Lung (tissue), 12 donors: ENCODE data around the gene TRIM63. TPM values are rescaled to one million over a fixed set of nuclear protein-coding genes. Genes with fewer than 3 reads are reported as not detected.
A peak's percentile ranks its signal among the peaks of the same experiment; 100 is the strongest.

Experiments
- ATAC-seq: fragments of 200-7000 bp; cut with Tn5 transposase; one replicate; pipeline ENCODE4 v1.9.1; 2020; ENCODE audit warnings: moderate number of reproducible peaks; ENCODE audit not compliant: insufficient read depth, low FRiP score
- DNase-seq, 3 donors: peaks; one replicate each; pipeline ENCODE4 v3.0.0-alpha.2; 2013 to 2017
- H3K27ac ChIP-seq, 2 donors: one replicate each; pipeline ENCODE4 v1.5.1; 2013; ENCODE audit warnings: mild to moderate bottlenecking in 2 of 2, moderate library complexity in 2 of 2, control low read depth in 1 of 2, inconsistent platforms in 1 of 2, low read depth in 1 of 2, low read length in 1 of 2
- H3K27me3 ChIP-seq, 3 donors: one replicate each; pipeline ENCODE4 v1.5.1; 2013; ENCODE audit warnings: low read length in 2 of 3; ENCODE audit not compliant: control insufficient read depth in 3 of 3, insufficient read depth in 3 of 3
- H3K36me3 ChIP-seq, 4 donors: one replicate each; pipeline ENCODE4 v1.5.1; 2013; ENCODE audit warnings: low read length in 4 of 4, mild to moderate bottlenecking in 1 of 4, moderate library complexity in 1 of 4; ENCODE audit not compliant: control insufficient read depth in 4 of 4, insufficient read depth in 4 of 4
- H3K4me1 ChIP-seq, 5 donors: one replicate each; pipeline ENCODE4 v1.5.1; 2013; ENCODE audit warnings: low read length in 5 of 5, mild to moderate bottlenecking in 2 of 5, moderate library complexity in 1 of 5; ENCODE audit not compliant: control insufficient read depth in 5 of 5, insufficient read depth in 5 of 5
- H3K4me3 ChIP-seq: one replicate; pipeline ENCODE4 v1.5.1; 2013; ENCODE audit warnings: mild to moderate bottlenecking, control low read depth, moderate library complexity
- H3K9ac ChIP-seq, 2 donors: one replicate each; pipeline ENCODE4 v1.5.1; 2013; ENCODE audit warnings: low read length in 2 of 2, control low read depth in 1 of 2; ENCODE audit not compliant: insufficient read depth in 1 of 2
- H3K9me3 ChIP-seq, 4 donors: one replicate each; pipeline ENCODE4 v1.5.1; 2013; ENCODE audit warnings: low read length in 3 of 4, mild to moderate bottlenecking in 1 of 4, moderate library complexity in 1 of 4; ENCODE audit not compliant: control insufficient read depth in 4 of 4, insufficient read depth in 3 of 4
- WGBS, 2 donors: extraction: QIAGEN DNeasy Blood & Tissue Kit; methylation state at CpG; one replicate each; pipeline ENCODE4 v1.1.7; 2013; 5-methylcytosine and 5-hydroxymethylcytosine counted together
- polyA plus RNA-seq, 2 donors: library from polyadenylated mRNA; stranded (reverse); fragments of 200-250 nt; gene quantifications; one replicate each; pipeline ENCODE4 v1.2.1, GENCODE V29; 2013
- total RNA-seq, 2 donors: library from RNA; depleted of rRNA in 1 of 2; stranded (reverse); fragments of >200 nt in 1 of 2; gene quantifications; one replicate each; pipeline ENCODE4 v1.2.1, GENCODE V29; 2014 to 2021
- TF ChIP-seq, protein P1 (sequence below): IDR thresholded peaks from 2 replicates; pipeline ENCODE4 v1.5.1; 2012; ENCODE audit warnings: mild to moderate bottlenecking; ENCODE audit errors: control extremely low read depth, extremely low read depth
- donor health status: control.
- donor health status: control.
- donor health status: Bipolar disorder and iron deficiency.
- donor health status: healthy.
- donor health status: DM: yes; HTN: yes; CAD: no.

TRIM63 gene
- total and polyA plus RNA-seq, 4 donors, result 0.12 to 0.31 (median 0.19) TPM

DNA sequence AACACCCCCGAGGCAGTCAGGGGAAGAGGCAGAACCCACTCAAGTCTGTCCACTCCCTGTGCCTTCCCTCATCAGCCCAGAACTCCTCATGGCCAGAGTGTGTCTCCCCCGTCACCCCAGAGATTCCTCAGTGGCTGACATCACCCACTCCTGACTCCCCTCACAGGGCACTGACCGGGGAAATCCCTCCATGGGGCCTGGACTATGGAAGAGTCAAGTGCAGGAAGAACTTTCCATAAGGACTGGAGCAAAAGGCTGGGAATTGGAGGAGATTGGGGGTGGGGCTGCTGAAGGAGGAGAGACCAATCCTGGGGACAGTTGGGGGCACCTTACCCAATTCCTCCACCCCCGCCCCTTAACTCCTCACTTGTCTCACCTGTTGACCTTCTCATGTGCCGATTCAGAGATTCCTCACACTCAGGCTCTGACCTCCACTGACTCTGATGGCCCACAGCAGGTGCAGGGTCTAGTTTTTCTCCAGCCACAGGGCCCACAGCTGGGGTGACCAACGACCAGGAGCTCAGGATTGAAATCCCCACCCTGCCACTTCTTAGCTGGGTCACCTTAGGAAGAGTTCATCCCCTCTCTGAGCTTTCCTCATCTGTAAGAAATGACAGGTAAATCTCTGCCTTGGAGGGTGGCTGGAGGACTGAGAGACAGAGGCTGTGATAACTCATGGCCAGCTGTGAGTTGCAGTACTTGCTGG is 46.3 kb downstream of the TRIM63 start:
- 66 to 81% methylated on average over 6 of the region's 6 CpGs for WGBS, 2 donors
- no peaks in the 10 kb centered on the region for H3K36me3 ChIP-seq

DNA sequence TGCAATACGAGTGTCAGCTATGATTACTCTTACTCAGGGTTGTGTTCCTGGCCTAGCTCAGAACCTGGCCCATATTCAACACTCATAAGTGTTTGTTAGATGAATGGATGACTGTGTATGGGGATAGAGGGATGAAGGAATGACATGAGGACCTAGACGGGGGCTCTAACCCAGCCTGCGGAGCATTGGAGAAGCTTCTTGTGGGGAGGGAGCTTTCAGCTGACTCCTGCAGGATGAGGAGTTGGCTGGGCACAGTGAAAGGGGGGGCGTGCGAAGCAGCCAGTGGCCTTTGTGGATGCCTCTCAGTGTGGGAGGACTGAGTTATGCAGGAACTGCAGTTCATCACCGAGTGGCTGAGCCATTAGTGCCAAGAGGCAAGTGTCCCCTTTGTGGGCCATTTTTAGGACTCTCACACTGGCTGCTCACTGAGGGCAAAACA is 47.1 kb downstream of the TRIM63 start:
- Histone ChIP-seq H3K9ac (no peak overlapping the region), H3K9me3 (no peaks in the 10 kb centered on the region), H3K27me3 (no peaks in the 10 kb centered on the region), H3K36me3 (no peaks in the 10 kb centered on the region), H3K4me1 (peaks cover 0 to 13% (median 4%) of the 10 kb centered on the region in 5 donors), H3K4me3 (no peak overlapping the region), H3K27ac (peak overlapping the region in 1 of 2 donors; percentile 66)
- DNase-seq, result peak in 1 of 3 donors; percentile 15
- no peak for ATAC-seq
- WGBS, 2 donors, result 69 to 82% methylated on average over 6 of the region's 6 CpGs
- TF ChIP-seq, protein P1, sequence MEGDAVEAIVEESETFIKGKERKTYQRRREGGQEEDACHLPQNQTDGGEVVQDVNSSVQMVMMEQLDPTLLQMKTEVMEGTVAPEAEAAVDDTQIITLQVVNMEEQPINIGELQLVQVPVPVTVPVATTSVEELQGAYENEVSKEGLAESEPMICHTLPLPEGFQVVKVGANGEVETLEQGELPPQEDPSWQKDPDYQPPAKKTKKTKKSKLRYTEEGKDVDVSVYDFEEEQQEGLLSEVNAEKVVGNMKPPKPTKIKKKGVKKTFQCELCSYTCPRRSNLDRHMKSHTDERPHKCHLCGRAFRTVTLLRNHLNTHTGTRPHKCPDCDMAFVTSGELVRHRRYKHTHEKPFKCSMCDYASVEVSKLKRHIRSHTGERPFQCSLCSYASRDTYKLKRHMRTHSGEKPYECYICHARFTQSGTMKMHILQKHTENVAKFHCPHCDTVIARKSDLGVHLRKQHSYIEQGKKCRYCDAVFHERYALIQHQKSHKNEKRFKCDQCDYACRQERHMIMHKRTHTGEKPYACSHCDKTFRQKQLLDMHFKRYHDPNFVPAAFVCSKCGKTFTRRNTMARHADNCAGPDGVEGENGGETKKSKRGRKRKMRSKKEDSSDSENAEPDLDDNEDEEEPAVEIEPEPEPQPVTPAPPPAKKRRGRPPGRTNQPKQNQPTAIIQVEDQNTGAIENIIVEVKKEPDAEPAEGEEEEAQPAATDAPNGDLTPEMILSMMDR, result no peak

More for the DNA sequence above, 46.3 kb downstream of the TRIM63 start:
- H3K9me3 ChIP-seq, result no peaks in the 10 kb centered on the region
- no peak overlapping the region for H3K9ac ChIP-seq
- DNase-seq, result no peak
- H3K27me3 ChIP-seq, result no peaks in the 10 kb centered on the region
- peaks cover 0 to 13% (median 4%) of the 10 kb centered on the region in 5 donors for H3K4me1 ChIP-seq
- no peak for ATAC-seq
- H3K27ac ChIP-seq, result peak overlapping the region in 1 of 2 donors; percentile 66
- H3K4me3 ChIP-seq, result no peak overlapping the region
- TF ChIP-seq, protein P1, result no peak

DNA sequence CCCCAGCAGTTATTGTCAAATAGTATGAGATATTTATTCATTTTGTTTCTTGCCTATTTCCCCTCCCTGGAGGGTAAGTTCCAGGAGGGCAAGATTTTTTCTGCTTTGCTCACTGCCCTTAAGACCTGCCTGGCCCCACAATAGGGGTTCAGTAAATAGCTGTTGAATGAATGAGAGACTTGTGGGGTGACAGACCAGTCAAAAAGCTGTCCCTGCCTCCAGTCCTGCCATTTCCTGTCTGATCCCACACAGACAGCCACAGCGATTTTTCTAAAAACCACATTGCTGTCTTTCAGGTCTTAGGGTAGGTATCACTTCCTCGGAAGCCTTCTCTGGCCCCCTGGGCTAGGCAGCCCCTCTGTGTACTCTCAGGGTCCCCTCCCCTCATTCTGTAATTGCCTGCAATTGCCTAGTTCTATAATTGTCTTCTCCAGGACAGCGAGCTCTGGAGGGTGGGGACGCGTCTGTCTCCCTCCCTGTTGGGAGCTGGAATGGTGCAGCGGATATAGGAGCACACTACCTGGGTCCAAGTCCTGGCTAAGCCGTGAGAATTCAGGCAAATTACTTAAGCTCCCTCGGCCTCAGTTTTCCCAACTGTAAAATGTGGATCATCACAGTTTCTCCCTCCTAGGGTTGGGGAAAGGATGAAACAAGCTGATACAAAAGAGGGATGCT is 47.7 kb downstream of the TRIM63 start:
- ATAC-seq, result no peak
- TF ChIP-seq, protein P1, result no peak
- Histone ChIP-seq H3K4me3 (no peak overlapping the region), H3K9ac (no peak overlapping the region), H3K9me3 (no peaks in the 10 kb centered on the region), H3K27me3 (no peaks in the 10 kb centered on the region), H3K27ac (peak overlapping the region in 1 of 2 donors; percentile 66), H3K36me3 (no peaks in the 10 kb centered on the region), H3K4me1 (peaks cover 0 to 13% (median 4%) of the 10 kb centered on the region in 5 donors)
- no peak for DNase-seq
- 66 to 71% methylated on average over 8 of the region's 8 CpGs for WGBS, 2 donors
